IMR-90 (cell line): ENCODE results near the gene YEATS4. TPM values are rescaled to one million over a fixed set of nuclear protein-coding genes. Genes with fewer than 3 reads are reported as not detected.

Experiments used
- ATAC-seq: fragments of 200-7000 bp; cut with Tn5 transposase; 2 replicates; pipeline ENCODE4 v1.9.1; 2020; ENCODE audit warnings: low read depth, mild to moderate bottlenecking, moderate library complexity
- BruUV-seq: library from RNA; stranded (reverse); fragments of 400-500 nt; replicated peaks from 2 replicates; lab custom pipeline; 2021; lab: Mats Ljungman, UMichigan
- CTCF ChIA-PET: fragments of 300-600 bp; formaldehyde crosslinking; extraction: SDS; loops from one replicate; lab custom pipeline; 2021; ENCODE audit warnings: antibody characterized with exemption; lab: Yijun Ruan, JAX
- POLR2A ChIA-PET: fragments of 300-600 bp; sonication (Branson Sonifier 250); formaldehyde crosslinking; loops from one replicate; lab custom pipeline; 2022; ENCODE audit warnings: antibody characterized with exemption; ENCODE audit not compliant: unreplicated experiment; lab: Charles Lee
- DNase-seq: peaks from one replicate; pipeline ENCODE4 v3.0.0; 2013
- H2AFZ ChIP-seq: replicated peaks from 2 replicates; pipeline ENCODE3; 2013; ENCODE audit warnings: low read length, mild to moderate bottlenecking; ENCODE audit not compliant: poor library complexity
- H2AK5ac ChIP-seq: 2 replicates; pipeline ENCODE4 v1.6.1; 2013; ENCODE audit warnings: low read depth, low read length, inconsistent platforms
- H2AK9ac ChIP-seq: replicated peaks from 2 replicates; pipeline ENCODE3; 2013; ENCODE audit warnings: mild to moderate bottlenecking, low read depth, low read length, moderate library complexity; ENCODE audit not compliant: poor library complexity
- H2BK120ac ChIP-seq: 2 replicates; pipeline ENCODE4 v1.6.1; 2013; ENCODE audit warnings: low read depth, low read length, inconsistent platforms
- H2BK15ac ChIP-seq: 3 replicates; pipeline ENCODE4 v1.6.1; 2013; ENCODE audit warnings: low read depth, low read length, inconsistent platforms
- H2BK20ac ChIP-seq: 2 replicates; pipeline ENCODE4 v1.6.1; 2013; ENCODE audit warnings: low read depth, mild to moderate bottlenecking, inconsistent platforms, low read length, moderate library complexity
- H2BK5ac ChIP-seq: 2 replicates; pipeline ENCODE4 v1.6.1; 2013; ENCODE audit warnings: mild to moderate bottlenecking, low read depth, low read length, inconsistent platforms; ENCODE audit not compliant: poor library complexity, severe bottlenecking
- H3K14ac ChIP-seq: replicated peaks from 2 replicates; pipeline ENCODE4 v1.6.1; 2013; ENCODE audit warnings: low read depth, low read length, inconsistent platforms
- H3K18ac ChIP-seq: 2 replicates; pipeline ENCODE4 v1.6.1; 2013; ENCODE audit warnings: low read depth, low read length, control low read depth
- H3K23ac ChIP-seq: 2 replicates; pipeline ENCODE4 v1.6.1; 2013; ENCODE audit warnings: low read depth, low read length, inconsistent platforms
- H3K27ac ChIP-seq: 2 replicates; pipeline ENCODE4 v1.5.1; 2013; ENCODE audit warnings: mild to moderate bottlenecking, control low read depth, low read length; ENCODE audit not compliant: insufficient read depth
- H3K27me3 ChIP-seq: 2 replicates; pipeline ENCODE4 v1.6.1; 2013; ENCODE audit warnings: low read length; ENCODE audit not compliant: control insufficient read depth, insufficient read depth
- H3K36me3 ChIP-seq: 2 replicates; pipeline ENCODE4 v1.6.1; 2013; ENCODE audit warnings: low read length, mixed read lengths; ENCODE audit not compliant: control insufficient read depth, insufficient read depth
- H3K4ac ChIP-seq: 2 replicates; pipeline ENCODE4 v1.6.1; 2013; ENCODE audit warnings: low read depth, low read length, inconsistent platforms
- H3K4me1 ChIP-seq: 2 replicates; pipeline ENCODE4 v1.6.1; 2013; ENCODE audit warnings: low read length, mixed read lengths; ENCODE audit not compliant: control insufficient read depth, insufficient read depth
- H3K4me2 ChIP-seq: 2 replicates; pipeline ENCODE4 v1.6.1; 2013; ENCODE audit warnings: low read depth, mild to moderate bottlenecking, control low read depth, low read length, moderate library complexity
- H3K4me3 ChIP-seq: 2 replicates; pipeline ENCODE4 v1.5.1; 2013; ENCODE audit warnings: low read depth, mild to moderate bottlenecking, control low read depth, low read length, moderate library complexity; ENCODE audit not compliant: insufficient read depth
- H3K56ac ChIP-seq: 2 replicates; pipeline ENCODE4 v1.6.1; 2013; ENCODE audit warnings: low read length, inconsistent platforms; ENCODE audit not compliant: insufficient read depth; ENCODE audit errors: extremely low read depth
- H3K79me1 ChIP-seq, 2 experiments: 2 replicates each; pipeline ENCODE4 v1.6.1; 2013; ENCODE audit warnings: low read length in 2 of 2, inconsistent platforms in 1 of 2, low read depth in 1 of 2
- H3K9ac ChIP-seq: 2 replicates; pipeline ENCODE4 v1.6.1; 2013; ENCODE audit warnings: low read depth, low read length, control low read depth
- H3K9me1 ChIP-seq: 2 replicates; pipeline ENCODE4 v1.6.1; 2013; ENCODE audit warnings: low read length, inconsistent platforms; ENCODE audit not compliant: insufficient read depth
- H3K9me3 ChIP-seq: 2 replicates; pipeline ENCODE4 v1.6.1; 2013; ENCODE audit warnings: low read length; ENCODE audit not compliant: control insufficient read depth, insufficient read depth
- H4K20me1 ChIP-seq: 2 replicates; pipeline ENCODE4 v1.6.1; 2013; ENCODE audit warnings: low read length, inconsistent platforms; ENCODE audit not compliant: insufficient read depth
- H4K5ac ChIP-seq: 2 replicates; pipeline ENCODE4 v1.6.1; 2013; ENCODE audit warnings: mild to moderate bottlenecking, low read depth, low read length, control low read depth
- H4K8ac ChIP-seq, 2 experiments: 2 replicates each; pipeline ENCODE4 v1.6.1; 2013; ENCODE audit warnings: low read depth in 2 of 2, low read length in 2 of 2, control low read depth in 1 of 2, inconsistent platforms in 1 of 2
- H4K91ac ChIP-seq: 2 replicates; pipeline ENCODE4 v1.6.1; 2013; ENCODE audit warnings: low read depth, low read length, inconsistent platforms; ENCODE audit not compliant: insufficient read depth
- BHLHE40 ChIP-seq: fragments of 150-350 bp; IDR thresholded peaks from 2 replicates; pipeline ENCODE4 v1.6.1; 2016; ENCODE audit warnings: mild to moderate bottlenecking, low read depth, low read length
- CEBPB ChIP-seq: IDR thresholded peaks from 2 replicates; pipeline ENCODE4 v1.6.1; 2012; ENCODE audit warnings: low read depth, low read length, improper control_type of control experiment
- CHD1 ChIP-seq: IDR thresholded peaks from 2 replicates; pipeline ENCODE4 v1.6.1; 2012; ENCODE audit warnings: low read depth, low read length, improper control_type of control experiment
- FOS ChIP-seq: fragments of 150-350 bp; IDR thresholded peaks from 2 replicates; pipeline ENCODE4 v1.6.1; 2016; ENCODE audit warnings: low read depth, low read length
- MAFK ChIP-seq: IDR thresholded peaks from 2 replicates; pipeline ENCODE4 v1.6.1; 2012; ENCODE audit warnings: low read depth, low read length, improper control_type of control experiment
- MAZ ChIP-seq: IDR thresholded peaks from 2 replicates; pipeline ENCODE4 v1.6.1; 2012; ENCODE audit warnings: low read depth, mild to moderate bottlenecking, low read length, improper control_type of control experiment, moderate library complexity, borderline replicate concordance
- MXI1 ChIP-seq: IDR thresholded peaks from 2 replicates; pipeline ENCODE4 v1.6.1; 2012; ENCODE audit warnings: low read depth, mild to moderate bottlenecking, low read length, moderate library complexity, borderline replicate concordance
- NFE2L2 ChIP-seq: fragments of 150-350 bp; IDR thresholded peaks from 2 replicates; pipeline ENCODE4 v1.6.1; 2016; ENCODE audit warnings: low read depth, mild to moderate bottlenecking, low read length
- POLR2A ChIP-seq: IDR thresholded peaks from 2 replicates; pipeline ENCODE4 v1.6.1; 2012; ENCODE audit warnings: mild to moderate bottlenecking, low read depth, low read length
- RAD21 ChIP-seq: IDR thresholded peaks from 2 replicates; pipeline ENCODE4 v1.6.1; 2012; ENCODE audit warnings: low read length, improper control_type of control experiment
- RCOR1 ChIP-seq: IDR thresholded peaks from 2 replicates; pipeline ENCODE4 v1.6.1; 2012; ENCODE audit warnings: mild to moderate bottlenecking, low read length, improper control_type of control experiment; ENCODE audit not compliant: insufficient replicate concordance
- RFX5 ChIP-seq: IDR thresholded peaks from 2 replicates; pipeline ENCODE4 v1.8.0; 2012; ENCODE audit warnings: low read depth, mild to moderate bottlenecking, low read length, moderate library complexity
- SMC3 ChIP-seq: fragments of 150-350 bp; IDR thresholded peaks from 2 replicates; pipeline ENCODE4 v1.6.1; 2016; ENCODE audit warnings: low read depth, mild to moderate bottlenecking, antibody characterized with exemption, low read length, moderate library complexity
- WGBS, 2 experiments: methylation state at CpG; one replicate each; pipeline versions ENCODE4 v1.1.5 to v1.1.7; 2013; ENCODE audit warnings: missing lambda C conversion rate in 2 of 2; ENCODE audit not compliant: insufficient read length in 1 of 2; ENCODE audit errors: extremely low coverage in 2 of 2; 5-methylcytosine and 5-hydroxymethylcytosine counted together
- dilution Hi-C: fragments of 300-500 bp; cut with HindIII; formaldehyde crosslinking; loops from one replicate; pipeline ENCODE4 v1.14.3; 2018; ENCODE audit warnings: low sequenced_read_pairs; ENCODE audit not compliant: unreplicated experiment
- in situ Hi-C: fragments of 300-500 bp; cut with MboI; formaldehyde crosslinking; loops from 3 replicates; pipeline ENCODE4 v1.14.3; 2019; ENCODE audit warnings: low sequenced_read_pairs, inconsistent platforms, mixed read lengths
- intact Hi-C: fragments of 100-400 bp; cut with micrococcal nuclease; formaldehyde crosslinking; loops from 2 replicates; pipeline ENCODE4 v1.10.0; 2022
- polyA plus RNA-seq, 3 experiments: library from polyadenylated mRNA; depleted of rRNA; stranded (reverse); fragments of >200 nt; gene quantifications; 2 replicates each; pipeline ENCODE4 v1.2.3, GENCODE V29; 2012; ENCODE audit warnings: low replicate concordance in 1 of 3
- total RNA-seq: library from RNA; depleted of rRNA; stranded (reverse); fragments of >200 nt; gene quantifications from 2 replicates; pipeline ENCODE4 v1.2.3, GENCODE V29; 2012
- TF ChIP-seq, protein P1 (sequence below): conservative IDR thresholded peaks from 2 replicates; pipeline ENCODE4 v1.5.1; 2012; ENCODE audit warnings: mild to moderate bottlenecking, low read depth, low read length, improper control_type of control experiment
- TF ChIP-seq, protein P2 (sequence below): fragments of 150-350 bp; IDR thresholded peaks from 2 replicates; pipeline ENCODE4 v1.6.1; 2016; ENCODE audit warnings: low read depth, mild to moderate bottlenecking, low read length, moderate library complexity, borderline replicate concordance
- TF ChIP-seq, protein P3 (sequence below): fragments of 150-350 bp; IDR thresholded peaks from 2 replicates; pipeline ENCODE4 v1.6.1; 2017; ENCODE audit warnings: mild to moderate bottlenecking, antibody characterized with exemption, low read length, low read depth

Gene YEATS4
- total and polyA plus RNA-seq, 2 of the 4 experiments (the other 2 are of a cell fraction), result 6.9 to 15.1 TPM

DNA sequence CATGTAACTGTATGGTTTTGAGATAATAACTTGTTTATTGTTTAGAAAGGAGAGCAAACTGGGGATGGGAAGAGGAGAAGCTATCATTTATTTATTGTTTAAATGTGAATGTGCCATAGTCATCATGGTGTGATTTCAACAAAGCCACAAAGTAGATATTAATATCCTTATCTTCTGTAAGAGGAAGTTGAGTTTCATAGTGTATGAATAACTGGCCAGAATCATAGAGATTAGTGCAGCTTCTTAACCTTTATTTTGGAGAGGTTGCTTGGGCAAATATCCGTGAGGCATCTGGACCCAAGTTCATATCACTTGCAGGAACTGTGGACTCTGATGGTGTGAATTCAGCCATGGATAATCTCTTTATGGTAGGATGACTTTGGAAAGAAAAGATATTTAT lies 38.2 kb upstream of the YEATS4 start:
- no peak overlapping the region for H2AK5ac ChIP-seq
- H3K9me3 ChIP-seq, result no peaks in the 10 kb centered on the region
- H3K4ac ChIP-seq, result no peak overlapping the region
- no peak overlapping the region for H3K27ac ChIP-seq
- dilution Hi-C loops, result no loop called here
- no peak overlapping the region for H3K4me3 ChIP-seq
- no peak overlapping the region for H2BK5ac ChIP-seq
- H3K4me2 ChIP-seq, result no peak overlapping the region
- no peaks in the 10 kb centered on the region for H3K79me1 ChIP-seq
- ChIA-PET CTCF (interaction anchor here (0.6 kb wide), 2 partner anchors 30 to 367 kb away, joined by 3 read pairs; no protein-coding TSS in a partner anchor), POLR2A (no interaction called here)
- ATAC-seq (no peak), DNase-seq (no peak)
- in situ Hi-C loops, result no loop called here
- no peak for TF ChIP-seq NFE2L2
- TF ChIP-seq RFX5, result no peak
- TF ChIP-seq RAD21, result no peak
- TF ChIP-seq, protein P1, sequence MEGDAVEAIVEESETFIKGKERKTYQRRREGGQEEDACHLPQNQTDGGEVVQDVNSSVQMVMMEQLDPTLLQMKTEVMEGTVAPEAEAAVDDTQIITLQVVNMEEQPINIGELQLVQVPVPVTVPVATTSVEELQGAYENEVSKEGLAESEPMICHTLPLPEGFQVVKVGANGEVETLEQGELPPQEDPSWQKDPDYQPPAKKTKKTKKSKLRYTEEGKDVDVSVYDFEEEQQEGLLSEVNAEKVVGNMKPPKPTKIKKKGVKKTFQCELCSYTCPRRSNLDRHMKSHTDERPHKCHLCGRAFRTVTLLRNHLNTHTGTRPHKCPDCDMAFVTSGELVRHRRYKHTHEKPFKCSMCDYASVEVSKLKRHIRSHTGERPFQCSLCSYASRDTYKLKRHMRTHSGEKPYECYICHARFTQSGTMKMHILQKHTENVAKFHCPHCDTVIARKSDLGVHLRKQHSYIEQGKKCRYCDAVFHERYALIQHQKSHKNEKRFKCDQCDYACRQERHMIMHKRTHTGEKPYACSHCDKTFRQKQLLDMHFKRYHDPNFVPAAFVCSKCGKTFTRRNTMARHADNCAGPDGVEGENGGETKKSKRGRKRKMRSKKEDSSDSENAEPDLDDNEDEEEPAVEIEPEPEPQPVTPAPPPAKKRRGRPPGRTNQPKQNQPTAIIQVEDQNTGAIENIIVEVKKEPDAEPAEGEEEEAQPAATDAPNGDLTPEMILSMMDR, result no peak
- TF ChIP-seq FOS, result no peak
- TF ChIP-seq MAFK, result no peak
- no peak for TF ChIP-seq SMC3
- TF ChIP-seq CHD1, result no peak
- no peak for TF ChIP-seq RCOR1
- no peak for TF ChIP-seq MXI1
- TF ChIP-seq MAZ, result no peak
- TF ChIP-seq, protein P2, sequence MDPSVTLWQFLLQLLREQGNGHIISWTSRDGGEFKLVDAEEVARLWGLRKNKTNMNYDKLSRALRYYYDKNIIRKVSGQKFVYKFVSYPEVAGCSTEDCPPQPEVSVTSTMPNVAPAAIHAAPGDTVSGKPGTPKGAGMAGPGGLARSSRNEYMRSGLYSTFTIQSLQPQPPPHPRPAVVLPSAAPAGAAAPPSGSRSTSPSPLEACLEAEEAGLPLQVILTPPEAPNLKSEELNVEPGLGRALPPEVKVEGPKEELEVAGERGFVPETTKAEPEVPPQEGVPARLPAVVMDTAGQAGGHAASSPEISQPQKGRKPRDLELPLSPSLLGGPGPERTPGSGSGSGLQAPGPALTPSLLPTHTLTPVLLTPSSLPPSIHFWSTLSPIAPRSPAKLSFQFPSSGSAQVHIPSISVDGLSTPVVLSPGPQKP, result no peak
- TF ChIP-seq, protein P3, sequence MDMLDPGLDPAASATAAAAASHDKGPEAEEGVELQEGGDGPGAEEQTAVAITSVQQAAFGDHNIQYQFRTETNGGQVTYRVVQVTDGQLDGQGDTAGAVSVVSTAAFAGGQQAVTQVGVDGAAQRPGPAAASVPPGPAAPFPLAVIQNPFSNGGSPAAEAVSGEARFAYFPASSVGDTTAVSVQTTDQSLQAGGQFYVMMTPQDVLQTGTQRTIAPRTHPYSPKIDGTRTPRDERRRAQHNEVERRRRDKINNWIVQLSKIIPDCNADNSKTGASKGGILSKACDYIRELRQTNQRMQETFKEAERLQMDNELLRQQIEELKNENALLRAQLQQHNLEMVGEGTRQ, result no peak
- no peak for TF ChIP-seq BHLHE40
- TF ChIP-seq CEBPB, result no peak
- TF ChIP-seq POLR2A, result no peak
- H3K9me1 ChIP-seq, result no peaks in the 10 kb centered on the region
- H3K18ac ChIP-seq, result no peak overlapping the region
- H4K91ac ChIP-seq, result no peak overlapping the region
- H2AFZ ChIP-seq, result no peak overlapping the region
- no peak overlapping the region for H3K56ac ChIP-seq
- H3K4me1 ChIP-seq, result no peaks in the 10 kb centered on the region
- no peaks in the 10 kb centered on the region for H4K20me1 ChIP-seq
- H4K8ac ChIP-seq, result no peak overlapping the region
- no peak overlapping the region for H3K23ac ChIP-seq
- H3K36me3 ChIP-seq, result no peaks in the 10 kb centered on the region
- intact Hi-C loops, result no loop called here
- no peak overlapping the region for H4K5ac ChIP-seq
- no peak overlapping the region for H2AK9ac ChIP-seq
- peaks cover 4% of the 10 kb centered on the region; the same call in 1 of the 2 replicates for H3K27me3 ChIP-seq
- H2BK15ac ChIP-seq, result no peak overlapping the region
- H2BK120ac ChIP-seq, result no peak overlapping the region
- no peak overlapping the region for H3K14ac ChIP-seq
- H2BK20ac ChIP-seq, result no peak overlapping the region
- no TSS peak for BruUV-seq
- H3K9ac ChIP-seq, result no peak overlapping the region
- no CpG with 5 or more reads among the region's 1 CpG for WGBS, 2 experiments
